GM19468 (cell line): ENCODE results near the gene MYOZ2.
A peak's percentile ranks its signal among the peaks of the same experiment; 100 is the strongest.

Source experiments
- ATAC-seq: cut with Tn5 transposase; IDR thresholded peaks from one replicate; pipeline ENCODE4 v1.9.1; 2021; ENCODE audit warnings: mild to moderate bottlenecking, moderate library complexity, moderate number of reproducible peaks; ENCODE audit not compliant: unreplicated experiment; ENCODE audit errors: extremely low read depth

The MYOZ2 gene

DNA sequence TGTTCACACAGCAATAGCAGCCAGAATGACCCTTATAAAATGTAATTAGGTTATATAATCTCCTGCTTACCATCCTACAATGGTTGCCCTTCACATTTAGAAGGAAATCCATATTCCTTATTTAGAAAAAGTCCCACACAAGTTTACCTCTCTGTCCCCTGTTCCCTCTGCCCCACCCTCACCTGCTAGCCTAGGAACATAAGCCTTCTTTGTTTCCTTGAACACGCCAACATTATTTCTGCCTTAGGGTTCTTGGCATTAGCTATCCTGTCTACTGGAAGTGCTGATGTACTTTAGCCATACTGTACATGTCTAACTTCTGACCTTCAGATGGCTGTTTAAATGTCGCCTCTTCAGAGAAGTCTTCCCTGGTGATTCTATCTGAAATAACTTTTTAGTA, 48.5 kb downstream of the MYOZ2 start:
- ATAC-seq = no peak

DNA sequence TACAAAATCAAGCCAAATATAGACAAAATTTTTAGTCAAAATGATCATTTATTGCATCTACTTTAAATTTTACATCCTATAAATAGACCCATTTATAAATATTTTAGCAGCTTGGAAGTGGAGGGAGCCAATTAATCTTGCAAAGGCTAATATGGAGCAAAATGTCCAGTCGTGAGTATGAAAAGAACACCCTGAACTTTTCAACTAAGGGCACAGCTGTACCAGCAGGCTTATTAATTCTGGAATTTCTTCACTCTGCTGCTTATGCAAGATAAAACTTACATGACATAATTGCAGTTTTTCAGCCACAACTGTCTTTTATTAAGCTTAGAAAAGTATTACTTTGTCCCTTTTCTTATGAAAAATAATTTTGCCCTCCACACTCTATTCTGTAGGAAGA, 54.0 kb downstream of the MYOZ2 start:
- ATAC-seq = no peak

DNA sequence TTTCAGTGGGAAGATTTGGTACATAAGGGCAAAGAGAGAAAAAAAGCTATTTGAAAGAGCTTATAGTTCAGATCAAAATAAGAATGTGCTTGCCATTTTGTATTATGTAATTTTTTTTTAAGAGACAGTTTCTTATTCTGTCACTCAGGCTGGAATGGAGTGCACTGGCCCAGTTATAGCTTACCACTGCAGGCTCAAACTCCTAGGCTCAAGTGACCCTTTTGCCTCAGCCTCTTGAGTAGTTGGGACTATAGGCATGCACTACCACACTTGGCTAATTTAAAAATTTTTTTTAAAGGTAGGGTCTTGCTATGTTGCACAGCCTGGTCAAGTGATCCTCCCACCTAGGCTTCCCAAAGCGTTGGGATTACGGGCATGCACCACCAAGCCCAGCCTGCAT, 54.7 kb downstream of the MYOZ2 start:
- no peak for ATAC-seq

DNA sequence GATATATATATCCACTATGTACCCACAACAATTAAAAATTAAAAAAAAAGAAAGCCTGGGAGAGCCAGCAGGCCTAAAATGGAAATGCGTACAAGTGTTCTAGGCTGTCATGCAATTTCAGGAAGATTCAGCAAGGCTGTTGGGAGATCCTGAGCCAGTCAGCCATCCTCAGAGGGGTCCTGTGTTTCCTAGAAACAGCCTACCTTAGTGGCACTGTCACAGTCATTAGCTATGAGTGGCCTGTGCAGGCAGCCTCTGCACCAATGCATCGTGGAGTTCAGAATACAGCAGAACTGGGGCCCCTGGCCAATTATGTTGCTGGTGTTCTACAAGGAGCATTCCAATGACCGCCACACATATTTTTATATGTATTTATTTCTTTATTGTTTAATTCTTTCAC, 55.9 kb downstream of the MYOZ2 start:
- no peak for ATAC-seq

DNA sequence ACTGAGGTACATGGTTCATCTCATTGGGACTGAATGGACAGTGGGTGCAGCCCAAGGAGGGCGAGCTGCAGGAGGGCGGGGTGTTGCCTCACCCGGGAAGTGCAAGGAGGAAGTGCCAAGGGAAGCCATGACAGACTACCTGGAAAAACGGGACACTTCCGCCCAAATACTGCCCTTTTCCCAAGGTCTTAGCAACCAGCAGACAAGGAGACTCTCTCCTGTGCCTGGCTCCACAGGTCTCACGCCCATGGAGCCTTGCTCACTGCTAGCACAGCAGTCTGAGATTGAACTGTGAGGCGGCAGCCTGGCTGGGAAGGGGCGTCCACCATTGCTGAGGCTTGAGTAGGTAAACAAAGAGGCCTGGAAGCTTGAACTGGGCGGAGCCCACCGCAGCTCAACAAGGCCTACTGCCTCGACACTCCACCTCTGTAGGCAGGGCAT, 62.2 kb downstream of the MYOZ2 start:
- ATAC-seq = no peak

DNA sequence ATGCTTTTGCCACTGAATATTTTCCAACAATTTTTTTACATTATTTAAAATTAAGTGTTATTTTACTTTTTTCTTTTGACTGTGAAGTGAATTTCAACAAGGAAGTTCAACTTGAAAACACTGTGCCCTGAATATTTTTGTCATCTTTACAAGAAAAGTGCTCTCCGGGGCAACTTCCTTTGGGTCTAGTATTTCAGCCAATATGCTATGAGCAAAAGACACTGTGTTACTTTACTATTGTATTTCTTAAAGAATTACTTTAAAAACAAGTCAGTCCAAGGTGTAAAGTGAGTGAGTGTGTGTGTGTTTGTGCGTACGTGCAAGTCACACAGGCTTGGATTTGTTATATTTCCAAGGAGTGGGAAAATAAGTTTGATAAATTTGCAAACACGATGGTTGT, 69.3 kb downstream of the MYOZ2 start:
- no peak for ATAC-seq

DNA sequence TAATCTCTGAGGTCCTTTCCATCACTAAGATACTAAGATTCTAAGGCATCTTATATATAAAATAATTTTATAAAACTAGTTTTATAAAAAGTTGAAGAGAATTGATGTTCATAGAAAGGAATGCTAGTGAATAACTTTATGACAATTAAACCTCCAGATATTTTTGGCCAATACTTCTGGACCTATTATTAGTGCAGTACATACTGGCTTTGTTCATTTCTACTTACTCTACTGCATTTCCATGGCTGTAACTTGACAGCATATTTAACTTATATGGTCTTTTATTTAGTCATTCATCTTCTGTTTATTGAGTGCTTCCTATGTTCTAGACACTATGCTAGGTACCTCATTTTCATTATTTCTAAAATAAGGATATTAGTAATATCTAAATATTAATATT, 70.1 kb downstream of the MYOZ2 start:
- no peak for ATAC-seq

DNA sequence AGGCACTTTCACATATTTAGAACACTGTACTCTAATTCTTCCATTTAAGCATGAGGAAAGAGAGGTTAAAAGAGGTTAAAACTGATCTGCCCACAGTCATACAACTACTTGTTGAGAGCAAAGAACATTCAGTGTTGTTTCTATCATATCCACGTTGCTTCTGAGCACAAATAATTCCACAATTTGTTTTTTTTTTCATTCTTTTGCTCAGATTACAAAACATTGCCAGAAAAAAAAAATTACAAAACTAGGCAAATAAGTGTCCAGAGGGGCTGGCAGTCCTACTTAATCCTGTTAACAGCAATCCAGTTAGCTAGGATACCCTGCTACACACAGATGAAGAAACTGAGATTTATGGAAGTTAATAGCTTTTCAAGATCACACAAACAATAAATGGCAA, 70.5 kb downstream of the MYOZ2 start:
- no peak for ATAC-seq

DNA sequence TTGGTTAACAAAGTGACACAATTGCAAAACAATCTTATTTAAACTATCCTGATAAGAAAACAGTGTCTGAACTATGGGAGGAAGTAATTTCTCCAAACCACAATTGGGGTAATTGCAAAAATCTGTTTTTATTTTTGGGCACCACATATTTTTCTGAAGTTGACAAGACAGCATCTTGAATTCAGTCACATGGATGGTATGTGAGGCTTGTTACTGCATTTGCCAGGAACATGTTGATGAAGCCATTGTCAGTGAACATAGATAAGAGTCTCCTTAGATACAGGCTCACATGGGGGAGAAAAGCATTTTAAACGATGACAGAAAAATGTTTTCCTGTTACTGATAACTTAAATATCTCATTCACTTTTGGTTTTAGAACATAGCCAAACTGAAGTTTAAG, 71.4 kb downstream of the MYOZ2 start:
- ATAC-seq = no peak

DNA sequence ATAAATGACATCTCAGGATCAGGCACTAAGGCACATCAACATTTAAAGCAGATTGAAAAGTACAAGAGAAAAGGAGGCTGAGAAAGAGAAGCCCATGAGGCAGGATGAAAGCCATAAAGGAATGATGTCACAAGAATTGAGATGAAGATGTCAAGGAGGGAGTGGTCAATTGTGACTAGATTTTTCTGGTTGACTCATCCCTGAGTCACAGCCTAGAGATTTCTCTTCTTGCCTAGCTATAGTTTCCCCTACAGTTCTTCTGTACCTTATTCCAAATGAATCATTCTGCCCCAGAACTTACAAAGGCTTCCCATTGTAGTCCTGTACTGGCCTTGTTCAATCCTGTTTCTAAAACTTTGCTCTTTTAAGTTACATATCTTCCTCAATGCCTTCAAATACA, 73.4 kb downstream of the MYOZ2 start:
- ATAC-seq = no peak

DNA sequence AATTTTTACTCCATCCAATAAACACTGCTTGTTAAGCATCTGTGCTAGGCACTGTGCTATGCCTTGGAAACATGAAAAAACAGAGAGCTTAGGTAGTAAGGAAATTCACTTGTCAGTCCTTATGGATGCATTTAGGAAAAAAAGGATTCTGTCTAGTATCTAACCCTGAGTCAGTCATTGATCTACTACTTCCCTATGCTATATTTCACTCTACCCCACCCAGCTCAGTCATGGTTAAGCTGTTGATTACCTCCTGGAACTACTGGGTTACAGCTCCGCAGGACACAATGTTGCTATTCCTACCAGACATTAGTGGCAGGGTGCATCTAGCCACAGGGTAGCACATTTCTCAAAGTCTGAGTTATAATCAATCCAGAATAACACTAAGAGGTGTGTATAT, 74.0 kb downstream of the MYOZ2 start:
- no peak for ATAC-seq

DNA sequence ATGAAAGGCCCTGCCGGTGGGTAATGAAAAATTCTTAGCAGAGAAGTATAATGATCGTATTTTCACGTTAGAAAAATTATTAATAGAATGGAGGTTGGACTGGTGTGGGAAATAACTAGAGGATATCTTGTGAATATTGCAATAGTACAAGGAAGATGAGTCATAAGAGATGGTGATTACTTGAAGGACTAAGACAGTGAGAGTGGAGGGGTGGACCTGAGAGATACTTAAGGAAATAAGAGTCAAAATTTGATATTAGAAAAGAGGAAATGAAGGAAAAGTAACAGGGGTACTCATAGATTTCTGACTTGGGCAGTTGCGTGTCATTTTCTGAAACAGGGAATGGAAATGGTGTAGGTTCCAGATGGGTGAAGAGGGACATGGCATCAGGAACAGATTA, 75.1 kb downstream of the MYOZ2 start:
- ATAC-seq = no peak

DNA sequence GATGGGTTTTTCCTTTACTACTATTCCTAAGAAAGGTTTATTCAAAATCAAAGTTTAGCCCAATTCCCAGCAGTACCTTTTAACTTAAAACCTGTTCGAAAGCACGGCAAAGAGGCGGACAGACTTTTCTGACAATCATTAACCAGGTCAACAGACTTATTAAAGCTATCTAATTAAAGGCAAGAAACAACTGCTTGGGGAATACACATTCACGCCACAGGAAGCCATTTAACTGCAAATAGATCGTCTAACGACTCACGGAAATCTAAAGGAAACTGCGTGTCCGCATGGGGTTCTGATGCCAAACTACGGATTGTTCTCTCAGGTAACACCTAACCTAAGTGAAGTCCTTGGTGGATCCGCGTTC, 76.2 kb downstream of the MYOZ2 start:
- no peak for ATAC-seq

DNA sequence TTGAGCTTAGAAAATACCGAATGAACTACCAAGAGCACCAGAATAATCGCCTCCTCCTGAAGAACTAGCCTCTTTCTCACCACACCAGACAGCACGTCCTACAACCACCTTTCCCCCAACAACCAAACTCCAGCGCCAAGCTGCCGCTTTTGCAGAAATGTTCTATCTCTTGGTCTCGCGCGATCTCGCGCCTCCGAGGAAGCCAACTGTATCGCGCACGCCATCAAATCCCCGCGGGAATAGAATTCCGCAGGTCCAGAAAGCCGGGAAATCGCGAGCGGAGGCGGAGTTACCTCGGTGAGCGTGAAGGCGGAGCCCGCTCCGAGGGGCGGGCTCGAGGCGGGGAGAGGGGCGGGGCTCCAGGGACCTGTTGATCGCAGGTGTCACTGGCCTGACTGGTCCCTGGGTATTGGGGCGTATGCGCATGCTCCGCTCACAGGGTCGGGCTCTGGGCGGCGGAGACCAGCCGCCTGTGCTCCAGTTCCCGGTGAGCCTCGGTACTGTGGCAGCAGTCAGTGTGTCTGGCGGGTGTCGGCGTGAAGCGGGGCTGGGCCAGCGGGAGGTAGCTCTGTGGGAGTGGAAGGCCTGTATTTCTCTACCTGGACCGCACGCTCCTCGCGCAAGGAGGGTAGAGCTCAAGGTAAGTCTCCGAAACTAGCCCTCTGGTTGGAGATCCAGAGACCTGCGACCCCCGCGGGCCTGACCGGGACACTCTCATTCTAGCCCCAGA, 76.8 kb downstream of the MYOZ2 start, which contains the start of gene USP53:
TSS of gene USP53 (plus strand) at position 480 of the 730 bp plus-strand sequence. CDS start 27,047 bp downstream, outside the sequence.
- ATAC-seq = peak; percentile 79

DNA sequence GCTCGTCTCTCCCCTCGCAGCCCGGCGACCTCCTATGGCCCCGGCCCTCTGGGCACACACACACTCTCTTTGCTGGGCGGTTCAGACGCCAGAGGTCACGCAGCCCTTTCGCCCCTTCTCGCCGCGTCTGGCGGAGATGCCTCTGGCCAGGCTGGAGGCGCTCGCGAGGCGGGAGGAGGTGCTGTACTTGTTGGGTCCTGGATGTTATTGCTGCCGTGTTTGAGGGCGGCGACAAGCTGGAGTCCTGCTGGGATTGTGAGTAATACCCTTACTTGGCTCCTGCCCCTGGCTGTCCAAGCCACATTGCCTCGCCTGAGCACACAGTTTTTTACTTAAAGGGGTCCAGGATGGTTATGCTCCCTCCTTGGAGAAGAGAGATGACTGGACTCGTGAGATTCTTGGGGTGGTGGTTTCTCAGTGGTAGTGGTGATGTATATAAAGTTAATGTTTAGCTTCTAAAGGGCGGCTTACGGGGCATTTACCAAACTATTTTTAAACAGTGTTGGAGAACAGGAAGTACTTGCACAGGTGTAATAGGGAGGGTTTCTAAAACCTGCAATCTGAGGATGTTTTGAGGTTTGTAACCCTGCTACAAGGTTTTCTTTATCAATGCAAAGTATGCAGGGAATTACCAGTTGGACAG, 77.5 kb downstream of the MYOZ2 start:
- ATAC-seq = peak; percentile 41

DNA sequence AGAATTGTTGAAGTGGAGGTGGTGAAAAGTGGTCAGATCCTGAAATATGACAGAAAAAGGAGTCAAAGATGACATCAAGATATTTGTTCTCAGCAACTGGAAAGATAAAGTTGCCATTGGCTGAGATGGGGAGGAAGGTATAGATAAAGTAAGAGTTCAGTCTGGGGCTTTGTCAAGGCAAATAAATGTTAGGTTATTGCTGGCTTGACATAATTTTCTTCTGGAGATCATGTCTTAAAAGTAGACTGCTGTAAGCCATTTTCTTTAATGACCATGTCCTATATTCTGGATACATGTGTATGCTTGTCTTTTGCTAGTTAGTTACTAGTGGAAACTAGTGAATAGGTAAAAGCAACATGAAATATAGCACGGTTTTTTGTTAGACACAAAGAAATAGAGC, 82.5 kb downstream of the MYOZ2 start:
- ATAC-seq = no peak

DNA sequence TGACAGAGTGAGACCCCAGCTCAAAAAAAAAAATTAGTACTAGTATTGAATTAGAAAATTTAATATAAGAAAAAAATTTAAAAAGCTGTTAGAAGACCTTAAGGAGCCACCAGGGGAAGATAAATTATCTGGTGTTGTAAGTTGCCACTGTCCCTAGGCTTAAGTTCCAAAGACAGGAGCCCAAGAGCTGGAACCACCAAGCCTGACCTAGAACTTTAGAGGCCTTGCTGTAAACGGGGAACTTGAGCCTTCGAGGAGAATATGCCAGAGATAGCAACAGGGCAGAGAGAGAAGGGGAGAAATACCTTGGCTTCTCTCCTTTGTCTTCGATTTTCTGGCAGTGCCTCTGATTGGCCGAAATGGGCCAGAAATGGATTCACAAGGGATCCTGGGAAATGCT, 85.8 kb downstream of the MYOZ2 start:
- no peak for ATAC-seq

DNA sequence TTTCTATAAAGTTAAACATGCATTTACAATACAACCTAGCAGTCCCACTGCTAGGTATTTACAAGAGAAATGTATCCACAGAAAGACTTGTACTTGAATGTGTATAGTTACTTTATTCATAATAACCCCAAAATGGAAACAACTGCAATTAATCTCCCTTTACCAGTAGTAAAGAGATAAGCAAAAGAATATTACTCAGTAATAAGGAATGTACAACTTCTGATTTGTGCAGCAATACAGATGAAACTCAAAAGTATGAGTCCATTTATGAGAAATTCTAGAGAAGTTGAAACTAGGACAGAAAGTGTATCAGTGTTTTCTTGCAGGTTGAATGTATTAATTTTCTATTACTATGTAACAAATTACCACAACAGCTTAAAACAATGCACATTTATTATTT, 92.1 kb downstream of the MYOZ2 start:
- no peak for ATAC-seq

DNA sequence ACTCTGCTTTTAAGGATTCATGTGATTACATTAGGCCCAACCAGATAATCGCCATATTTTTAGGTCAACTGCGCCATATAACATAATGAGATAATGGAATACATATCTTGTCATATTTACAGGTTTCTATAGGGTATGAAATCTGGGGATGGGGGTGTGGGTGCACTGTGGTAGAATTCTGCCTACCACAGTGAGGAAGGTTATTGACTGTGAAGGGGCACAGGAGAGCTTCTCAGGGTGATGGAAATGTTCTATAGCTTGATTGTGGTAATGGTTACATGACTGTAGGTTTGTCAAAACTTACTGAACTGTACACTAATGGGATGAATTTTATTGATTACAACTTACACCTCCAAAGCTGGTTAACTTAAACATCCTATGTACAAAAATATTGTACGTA, 92.8 kb downstream of the MYOZ2 start:
- ATAC-seq = no peak

DNA sequence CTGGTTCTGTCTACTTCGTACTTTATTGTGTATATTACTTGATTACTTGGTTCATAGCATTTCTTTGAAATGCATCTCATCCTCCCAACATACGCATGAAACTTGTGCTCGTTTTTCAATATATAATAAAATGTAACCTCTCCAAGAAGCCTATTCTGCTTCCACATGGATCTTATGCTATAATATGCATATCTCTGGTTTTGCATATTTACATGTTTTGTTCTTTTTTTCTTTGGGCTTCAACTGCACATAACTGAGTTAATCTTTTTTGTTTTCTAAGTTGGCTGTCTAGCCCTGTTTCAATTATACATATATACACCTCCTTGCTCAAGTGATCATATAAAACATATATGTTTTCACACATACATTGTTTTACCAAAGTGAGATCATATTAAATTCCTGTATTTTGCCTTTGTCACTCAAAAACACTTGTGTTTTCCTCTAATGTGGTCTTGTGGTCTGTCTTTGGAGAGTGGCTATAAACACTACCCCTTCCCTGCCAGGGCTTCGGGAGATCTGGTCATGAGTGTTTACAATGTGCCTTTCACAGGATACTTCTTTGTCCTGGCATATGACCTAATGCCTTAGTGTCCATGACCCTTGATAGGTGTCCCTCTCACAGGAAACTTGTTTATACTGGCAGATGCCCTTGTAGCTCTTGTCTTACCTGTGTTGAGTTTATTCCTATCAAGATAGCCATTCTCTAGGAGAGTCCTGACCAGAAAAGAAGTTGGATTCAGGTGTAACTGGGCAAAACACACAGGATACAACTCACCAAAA, 94.5 kb downstream of the MYOZ2 start:
- no peak for ATAC-seq

DNA sequence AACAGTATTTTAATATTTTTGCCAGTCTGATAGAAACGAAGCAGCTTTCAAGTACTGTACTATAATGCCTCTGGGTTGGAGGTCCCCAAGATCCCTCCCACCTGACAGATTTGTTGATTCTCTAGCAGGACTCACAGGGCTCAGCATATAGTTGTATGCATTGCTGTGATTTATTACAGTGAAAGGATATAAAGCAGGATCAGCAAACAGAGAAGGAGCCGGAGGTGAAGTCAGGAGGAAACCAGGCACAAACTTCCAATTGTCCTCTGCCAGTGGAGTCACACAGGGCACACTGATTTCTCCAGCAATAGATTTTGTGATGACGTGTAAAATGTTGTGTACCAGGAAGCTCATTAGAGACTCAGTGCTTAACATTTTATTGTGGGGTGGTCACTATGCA, 95.9 kb downstream of the MYOZ2 start:
- no peak for ATAC-seq
